IMR-90 (cell line): ENCODE measurements around the gene TLNRD1. TPM values are rescaled to one million over a fixed set of nuclear protein-coding genes. Genes with fewer than 3 reads are reported as not detected.

Source experiments
- ATAC-seq: fragments of 200-7000 bp; cut with Tn5 transposase; 2 replicates; pipeline ENCODE4 v1.9.1; 2020; ENCODE audit warnings: low read depth, mild to moderate bottlenecking, moderate library complexity
- BruUV-seq: library from RNA; stranded (reverse); fragments of 400-500 nt; replicated peaks from 2 replicates; lab custom pipeline; 2021; lab: Mats Ljungman, UMichigan
- CTCF ChIA-PET: fragments of 300-600 bp; formaldehyde crosslinking; extraction: SDS; loops from one replicate; lab custom pipeline; 2021; ENCODE audit warnings: antibody characterized with exemption; lab: Yijun Ruan, JAX
- POLR2A ChIA-PET: fragments of 300-600 bp; sonication (Branson Sonifier 250); formaldehyde crosslinking; loops from one replicate; lab custom pipeline; 2022; ENCODE audit warnings: antibody characterized with exemption; ENCODE audit not compliant: unreplicated experiment; lab: Charles Lee
- DNase-seq: peaks from one replicate; pipeline ENCODE4 v3.0.0; 2013
- H2AFZ ChIP-seq: replicated peaks from 2 replicates; pipeline ENCODE3; 2013; ENCODE audit warnings: low read length, mild to moderate bottlenecking; ENCODE audit not compliant: poor library complexity
- H2AK5ac ChIP-seq: 2 replicates; pipeline ENCODE4 v1.6.1; 2013; ENCODE audit warnings: low read depth, low read length, inconsistent platforms
- H2AK9ac ChIP-seq: replicated peaks from 2 replicates; pipeline ENCODE3; 2013; ENCODE audit warnings: mild to moderate bottlenecking, low read depth, low read length, moderate library complexity; ENCODE audit not compliant: poor library complexity
- H2BK120ac ChIP-seq: 2 replicates; pipeline ENCODE4 v1.6.1; 2013; ENCODE audit warnings: low read depth, low read length, inconsistent platforms
- H2BK15ac ChIP-seq: 3 replicates; pipeline ENCODE4 v1.6.1; 2013; ENCODE audit warnings: low read depth, low read length, inconsistent platforms
- H2BK20ac ChIP-seq: 2 replicates; pipeline ENCODE4 v1.6.1; 2013; ENCODE audit warnings: low read depth, mild to moderate bottlenecking, inconsistent platforms, low read length, moderate library complexity
- H2BK5ac ChIP-seq: 2 replicates; pipeline ENCODE4 v1.6.1; 2013; ENCODE audit warnings: mild to moderate bottlenecking, low read depth, low read length, inconsistent platforms; ENCODE audit not compliant: poor library complexity, severe bottlenecking
- H3K14ac ChIP-seq: replicated peaks from 2 replicates; pipeline ENCODE4 v1.6.1; 2013; ENCODE audit warnings: low read depth, low read length, inconsistent platforms
- H3K18ac ChIP-seq: 2 replicates; pipeline ENCODE4 v1.6.1; 2013; ENCODE audit warnings: low read depth, low read length, control low read depth
- H3K23ac ChIP-seq: 2 replicates; pipeline ENCODE4 v1.6.1; 2013; ENCODE audit warnings: low read depth, low read length, inconsistent platforms
- H3K27ac ChIP-seq: 2 replicates; pipeline ENCODE4 v1.5.1; 2013; ENCODE audit warnings: mild to moderate bottlenecking, control low read depth, low read length; ENCODE audit not compliant: insufficient read depth
- H3K27me3 ChIP-seq: 2 replicates; pipeline ENCODE4 v1.6.1; 2013; ENCODE audit warnings: low read length; ENCODE audit not compliant: control insufficient read depth, insufficient read depth
- H3K36me3 ChIP-seq: 2 replicates; pipeline ENCODE4 v1.6.1; 2013; ENCODE audit warnings: low read length, mixed read lengths; ENCODE audit not compliant: control insufficient read depth, insufficient read depth
- H3K4ac ChIP-seq: 2 replicates; pipeline ENCODE4 v1.6.1; 2013; ENCODE audit warnings: low read depth, low read length, inconsistent platforms
- H3K4me1 ChIP-seq: 2 replicates; pipeline ENCODE4 v1.6.1; 2013; ENCODE audit warnings: low read length, mixed read lengths; ENCODE audit not compliant: control insufficient read depth, insufficient read depth
- H3K4me2 ChIP-seq: 2 replicates; pipeline ENCODE4 v1.6.1; 2013; ENCODE audit warnings: low read depth, mild to moderate bottlenecking, control low read depth, low read length, moderate library complexity
- H3K4me3 ChIP-seq: 2 replicates; pipeline ENCODE4 v1.5.1; 2013; ENCODE audit warnings: low read depth, mild to moderate bottlenecking, control low read depth, low read length, moderate library complexity; ENCODE audit not compliant: insufficient read depth
- H3K56ac ChIP-seq: 2 replicates; pipeline ENCODE4 v1.6.1; 2013; ENCODE audit warnings: low read length, inconsistent platforms; ENCODE audit not compliant: insufficient read depth; ENCODE audit errors: extremely low read depth
- H3K79me1 ChIP-seq, 2 experiments: 2 replicates each; pipeline ENCODE4 v1.6.1; 2013; ENCODE audit warnings: low read length in 2 of 2, inconsistent platforms in 1 of 2, low read depth in 1 of 2
- H3K9ac ChIP-seq: 2 replicates; pipeline ENCODE4 v1.6.1; 2013; ENCODE audit warnings: low read depth, low read length, control low read depth
- H3K9me1 ChIP-seq: 2 replicates; pipeline ENCODE4 v1.6.1; 2013; ENCODE audit warnings: low read length, inconsistent platforms; ENCODE audit not compliant: insufficient read depth
- H3K9me3 ChIP-seq: 2 replicates; pipeline ENCODE4 v1.6.1; 2013; ENCODE audit warnings: low read length; ENCODE audit not compliant: control insufficient read depth, insufficient read depth
- H4K20me1 ChIP-seq: 2 replicates; pipeline ENCODE4 v1.6.1; 2013; ENCODE audit warnings: low read length, inconsistent platforms; ENCODE audit not compliant: insufficient read depth
- H4K5ac ChIP-seq: 2 replicates; pipeline ENCODE4 v1.6.1; 2013; ENCODE audit warnings: mild to moderate bottlenecking, low read depth, low read length, control low read depth
- H4K8ac ChIP-seq, 2 experiments: 2 replicates each; pipeline ENCODE4 v1.6.1; 2013; ENCODE audit warnings: low read depth in 2 of 2, low read length in 2 of 2, control low read depth in 1 of 2, inconsistent platforms in 1 of 2
- H4K91ac ChIP-seq: 2 replicates; pipeline ENCODE4 v1.6.1; 2013; ENCODE audit warnings: low read depth, low read length, inconsistent platforms; ENCODE audit not compliant: insufficient read depth
- BHLHE40 ChIP-seq: fragments of 150-350 bp; IDR thresholded peaks from 2 replicates; pipeline ENCODE4 v1.6.1; 2016; ENCODE audit warnings: mild to moderate bottlenecking, low read depth, low read length
- CEBPB ChIP-seq: IDR thresholded peaks from 2 replicates; pipeline ENCODE4 v1.6.1; 2012; ENCODE audit warnings: low read depth, low read length, improper control_type of control experiment
- CHD1 ChIP-seq: IDR thresholded peaks from 2 replicates; pipeline ENCODE4 v1.6.1; 2012; ENCODE audit warnings: low read depth, low read length, improper control_type of control experiment
- CTCF ChIP-seq: conservative IDR thresholded peaks from 2 replicates; pipeline ENCODE4 v1.5.1; 2012; ENCODE audit warnings: mild to moderate bottlenecking, low read depth, low read length, improper control_type of control experiment
- FOS ChIP-seq: fragments of 150-350 bp; IDR thresholded peaks from 2 replicates; pipeline ENCODE4 v1.6.1; 2016; ENCODE audit warnings: low read depth, low read length
- MAZ ChIP-seq: IDR thresholded peaks from 2 replicates; pipeline ENCODE4 v1.6.1; 2012; ENCODE audit warnings: low read depth, mild to moderate bottlenecking, low read length, improper control_type of control experiment, moderate library complexity, borderline replicate concordance
- MXI1 ChIP-seq: IDR thresholded peaks from 2 replicates; pipeline ENCODE4 v1.6.1; 2012; ENCODE audit warnings: low read depth, mild to moderate bottlenecking, low read length, moderate library complexity, borderline replicate concordance
- NFE2L2 ChIP-seq: fragments of 150-350 bp; IDR thresholded peaks from 2 replicates; pipeline ENCODE4 v1.6.1; 2016; ENCODE audit warnings: low read depth, mild to moderate bottlenecking, low read length
- POLR2A ChIP-seq: IDR thresholded peaks from 2 replicates; pipeline ENCODE4 v1.6.1; 2012; ENCODE audit warnings: mild to moderate bottlenecking, low read depth, low read length
- RAD21 ChIP-seq: IDR thresholded peaks from 2 replicates; pipeline ENCODE4 v1.6.1; 2012; ENCODE audit warnings: low read length, improper control_type of control experiment
- RCOR1 ChIP-seq: IDR thresholded peaks from 2 replicates; pipeline ENCODE4 v1.6.1; 2012; ENCODE audit warnings: mild to moderate bottlenecking, low read length, improper control_type of control experiment; ENCODE audit not compliant: insufficient replicate concordance
- RFX5 ChIP-seq: IDR thresholded peaks from 2 replicates; pipeline ENCODE4 v1.8.0; 2012; ENCODE audit warnings: low read depth, mild to moderate bottlenecking, low read length, moderate library complexity
- SMC3 ChIP-seq: fragments of 150-350 bp; IDR thresholded peaks from 2 replicates; pipeline ENCODE4 v1.6.1; 2016; ENCODE audit warnings: low read depth, mild to moderate bottlenecking, antibody characterized with exemption, low read length, moderate library complexity
- WGBS, 2 experiments: methylation state at CpG; one replicate each; pipeline versions ENCODE4 v1.1.5 to v1.1.7; 2013; ENCODE audit warnings: missing lambda C conversion rate in 2 of 2; ENCODE audit not compliant: insufficient read length in 1 of 2; ENCODE audit errors: extremely low coverage in 2 of 2; 5-methylcytosine and 5-hydroxymethylcytosine counted together
- dilution Hi-C: fragments of 300-500 bp; cut with HindIII; formaldehyde crosslinking; loops from one replicate; pipeline ENCODE4 v1.14.3; 2018; ENCODE audit warnings: low sequenced_read_pairs; ENCODE audit not compliant: unreplicated experiment
- in situ Hi-C: fragments of 300-500 bp; cut with MboI; formaldehyde crosslinking; loops from 3 replicates; pipeline ENCODE4 v1.14.3; 2019; ENCODE audit warnings: low sequenced_read_pairs, inconsistent platforms, mixed read lengths
- intact Hi-C: fragments of 100-400 bp; cut with micrococcal nuclease; formaldehyde crosslinking; loops from 2 replicates; pipeline ENCODE4 v1.10.0; 2022
- polyA plus RNA-seq, 3 experiments: library from polyadenylated mRNA; depleted of rRNA; stranded (reverse); fragments of >200 nt; gene quantifications; 2 replicates each; pipeline ENCODE4 v1.2.3, GENCODE V29; 2012; ENCODE audit warnings: low replicate concordance in 1 of 3
- total RNA-seq: library from RNA; depleted of rRNA; stranded (reverse); fragments of >200 nt; gene quantifications from 2 replicates; pipeline ENCODE4 v1.2.3, GENCODE V29; 2012
- TF ChIP-seq, protein P1 (sequence below): fragments of 150-350 bp; IDR thresholded peaks from 2 replicates; pipeline ENCODE4 v1.6.1; 2017; ENCODE audit warnings: mild to moderate bottlenecking, antibody characterized with exemption, low read length, low read depth
- TF ChIP-seq, protein P2 (sequence below): fragments of 150-350 bp; IDR thresholded peaks from 2 replicates; pipeline ENCODE4 v1.6.1; 2016; ENCODE audit warnings: low read depth, mild to moderate bottlenecking, low read length, moderate library complexity, borderline replicate concordance

TLNRD1 gene
- total and polyA plus RNA-seq, 2 of the 4 experiments (the other 2 are of a cell fraction), result 2.2 to 6.8 TPM

DNA sequence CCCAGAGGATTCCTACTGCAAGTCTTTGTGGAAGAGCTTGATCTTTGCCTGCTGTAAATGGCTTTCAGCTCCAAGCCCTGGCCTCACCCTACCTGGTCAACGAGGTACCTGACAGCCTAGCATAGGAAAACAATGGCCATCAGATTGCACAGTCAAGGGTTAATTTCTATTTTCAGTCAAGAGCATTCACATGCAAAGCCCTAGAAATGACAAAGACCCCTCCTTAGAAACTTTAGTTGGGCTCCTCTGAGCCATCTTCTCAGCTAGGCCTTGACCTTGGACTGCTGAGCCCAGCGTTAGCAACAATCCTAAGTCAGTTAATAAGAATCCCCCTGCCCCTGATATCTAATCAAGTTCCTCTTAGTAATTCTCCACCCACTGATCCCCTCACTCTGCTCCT is 29.6 kb upstream of the TLNRD1 start:
- 73% methylated on average over 2 of the region's 2 CpGs; no CpG with 5 or more reads in 1 of the 2 experiments for WGBS, 2 experiments
- DNase-seq, result no peak

More for the DNA sequence above, 29.6 kb upstream of the TLNRD1 start:
- H2AK9ac ChIP-seq, result no peak overlapping the region
- no peaks in the 10 kb centered on the region for H3K27me3 ChIP-seq
- no peak overlapping the region for H2BK20ac ChIP-seq
- no peak overlapping the region for H3K4me2 ChIP-seq
- no peak overlapping the region for H3K4ac ChIP-seq
- H2BK120ac ChIP-seq, result no peak overlapping the region
- no peak overlapping the region for H3K4me3 ChIP-seq
- no peak overlapping the region for H3K27ac ChIP-seq
- H3K9me3 ChIP-seq, result no peaks in the 10 kb centered on the region
- H2AFZ ChIP-seq, result no peak overlapping the region
- no peak overlapping the region for H2AK5ac ChIP-seq
- CTCF ChIA-PET, result interaction anchor here (0.7 kb wide), 1 partner anchor 295 kb away, joined by 6 read pairs; no protein-coding TSS in a partner anchor
- H3K36me3 ChIP-seq, result peaks cover 4% of the 10 kb centered on the region
- H3K9me1 ChIP-seq, result peaks cover 15% of the 10 kb centered on the region
- no peak overlapping the region for H3K14ac ChIP-seq
- H4K20me1 ChIP-seq, result peaks cover 12% of the 10 kb centered on the region; the same call in 1 of the 2 replicates
- H3K56ac ChIP-seq, result no peak overlapping the region
- in situ Hi-C loops, result loop anchor here (5.0 kb wide), 2 partner anchors 194 to 404 kb away; partner anchors contain the start of gene CEMIP
- dilution Hi-C loops, result no loop called here
- H4K91ac ChIP-seq, result no peak overlapping the region
- H4K5ac ChIP-seq, result no peak overlapping the region
- no peak overlapping the region for H3K18ac ChIP-seq
- ATAC-seq, result no peak
- H2BK15ac ChIP-seq, result no peak overlapping the region
- H3K9ac ChIP-seq, result no peak overlapping the region
- intact Hi-C loops, result loop anchor here (2.0 to 5.0 kb wide), 5 partner anchors 89 to 516 kb away; partner anchors contain the start of gene ABHD17C
- BruUV-seq, result no TSS peak
- POLR2A ChIA-PET, result no interaction called here
- peaks cover 16 to 19% of the 10 kb centered on the region in 2 experiments for H3K79me1 ChIP-seq
- H3K4me1 ChIP-seq, result peaks cover 13% of the 10 kb centered on the region
- H2BK5ac ChIP-seq, result no peak overlapping the region
- H4K8ac ChIP-seq, result no peak overlapping the region
- TF ChIP-seq BHLHE40 (no peak), NFE2L2 (no peak), RFX5 (no peak), MXI1 (no peak), RAD21 (no peak), CTCF (no peak), FOS (no peak), SMC3 (no peak), RCOR1 (no peak), POLR2A (no peak), MAZ (no peak), CHD1 (no peak), CEBPB (no peak)
- TF ChIP-seq, protein P1, sequence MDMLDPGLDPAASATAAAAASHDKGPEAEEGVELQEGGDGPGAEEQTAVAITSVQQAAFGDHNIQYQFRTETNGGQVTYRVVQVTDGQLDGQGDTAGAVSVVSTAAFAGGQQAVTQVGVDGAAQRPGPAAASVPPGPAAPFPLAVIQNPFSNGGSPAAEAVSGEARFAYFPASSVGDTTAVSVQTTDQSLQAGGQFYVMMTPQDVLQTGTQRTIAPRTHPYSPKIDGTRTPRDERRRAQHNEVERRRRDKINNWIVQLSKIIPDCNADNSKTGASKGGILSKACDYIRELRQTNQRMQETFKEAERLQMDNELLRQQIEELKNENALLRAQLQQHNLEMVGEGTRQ, result no peak
- TF ChIP-seq, protein P2, sequence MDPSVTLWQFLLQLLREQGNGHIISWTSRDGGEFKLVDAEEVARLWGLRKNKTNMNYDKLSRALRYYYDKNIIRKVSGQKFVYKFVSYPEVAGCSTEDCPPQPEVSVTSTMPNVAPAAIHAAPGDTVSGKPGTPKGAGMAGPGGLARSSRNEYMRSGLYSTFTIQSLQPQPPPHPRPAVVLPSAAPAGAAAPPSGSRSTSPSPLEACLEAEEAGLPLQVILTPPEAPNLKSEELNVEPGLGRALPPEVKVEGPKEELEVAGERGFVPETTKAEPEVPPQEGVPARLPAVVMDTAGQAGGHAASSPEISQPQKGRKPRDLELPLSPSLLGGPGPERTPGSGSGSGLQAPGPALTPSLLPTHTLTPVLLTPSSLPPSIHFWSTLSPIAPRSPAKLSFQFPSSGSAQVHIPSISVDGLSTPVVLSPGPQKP, result no peak
- H3K23ac ChIP-seq, result no peak overlapping the region
